Fibroblast of villous mesenchyme (primary cell): Measurements from ENCODE around the gene TMEM59L. TPM values are rescaled to one million over a fixed set of nuclear protein-coding genes. Genes with fewer than 3 reads are reported as not detected.

Experiments used
- small RNA-seq: library from RNA; depleted of rRNA; stranded (forward); fragments of <200 nt; gene quantifications from one replicate; pipeline ENCODE3, GENCODE V24; 2012
- total RNA-seq: library from RNA; depleted of rRNA; stranded (reverse); fragments of >200 nt; gene quantifications from 2 replicates; pipeline ENCODE4 v1.2.3, GENCODE V29; 2012

Gene TMEM59L
- total RNA-seq, 1 donor: under 0.01 TPM

Small RNAs within 50 kb of the gene (small RNA-seq; reads per million reads assigned to genes)
- not detected for gene RN7SL155P

Other genes starting within 250 kb of the TMEM59L start
- 28.9 and 49.9 TPM in 2 replicates for gene GDF15, start 226.7 kb upstream of the TMEM59L start, total RNA-seq
- under 0.01 TPM in 1 of 2 replicates, not detected in the other for gene LRRC25, start 215.2 kb upstream of the TMEM59L start, total RNA-seq
- 56.1 and 73.4 TPM in 2 replicates for gene SSBP4, start 193.5 kb upstream of the TMEM59L start, total RNA-seq
- 25.4 and 48.4 TPM in 2 replicates for gene ISYNA1, start 174.7 kb upstream of the TMEM59L start, total RNA-seq
- 15.1 and 19.9 TPM in 2 replicates for gene ELL, start 90.8 kb upstream of the TMEM59L start, total RNA-seq
- 209 and 241 TPM in 2 replicates for gene FKBP8, start 69.3 kb upstream of the TMEM59L start, total RNA-seq
- gene KXD1, start 55.0 kb upstream of the TMEM59L start, total RNA-seq: 92.8 and 93.1 TPM in 2 replicates
- gene UBA52, start 41.0 kb upstream of the TMEM59L start, total RNA-seq: 357 and 396 TPM in 2 replicates
- gene REX1BD, start 24.1 kb upstream of the TMEM59L start, total RNA-seq: 27.6 and 41.6 TPM in 2 replicates
- not detected in 2 replicates for gene CRLF1, start 6.1 kb upstream of the TMEM59L start, total RNA-seq
- gene KLHL26, start 24.2 kb downstream of the TMEM59L start, total RNA-seq: 2.6 and 3.5 TPM in 2 replicates
- 2.2 and 2.3 TPM in 2 replicates for gene CRTC1, start 70.8 kb downstream of the TMEM59L start, total RNA-seq
- gene COMP, start 178.4 kb downstream of the TMEM59L start, total RNA-seq: under 0.01 TPM in 1 of 2 replicates, not detected in the other
- gene UPF1, start 219.1 kb downstream of the TMEM59L start, total RNA-seq: 49.0 and 51.0 TPM in 2 replicates